Eye (tissue), 1 donor: ENCODE measurements around the gene EFCAB8.
"Not testable (repeated sequence)": the region's sequence is repeated elsewhere in the genome, so short reads cannot be mapped to it uniquely, and the experiment has no call there.

ENCODE experiments used
- DNase-seq: peaks from one replicate; pipeline ENCODE4 v3.0.0-alpha.2; 2015

The EFCAB8 gene

DNA sequence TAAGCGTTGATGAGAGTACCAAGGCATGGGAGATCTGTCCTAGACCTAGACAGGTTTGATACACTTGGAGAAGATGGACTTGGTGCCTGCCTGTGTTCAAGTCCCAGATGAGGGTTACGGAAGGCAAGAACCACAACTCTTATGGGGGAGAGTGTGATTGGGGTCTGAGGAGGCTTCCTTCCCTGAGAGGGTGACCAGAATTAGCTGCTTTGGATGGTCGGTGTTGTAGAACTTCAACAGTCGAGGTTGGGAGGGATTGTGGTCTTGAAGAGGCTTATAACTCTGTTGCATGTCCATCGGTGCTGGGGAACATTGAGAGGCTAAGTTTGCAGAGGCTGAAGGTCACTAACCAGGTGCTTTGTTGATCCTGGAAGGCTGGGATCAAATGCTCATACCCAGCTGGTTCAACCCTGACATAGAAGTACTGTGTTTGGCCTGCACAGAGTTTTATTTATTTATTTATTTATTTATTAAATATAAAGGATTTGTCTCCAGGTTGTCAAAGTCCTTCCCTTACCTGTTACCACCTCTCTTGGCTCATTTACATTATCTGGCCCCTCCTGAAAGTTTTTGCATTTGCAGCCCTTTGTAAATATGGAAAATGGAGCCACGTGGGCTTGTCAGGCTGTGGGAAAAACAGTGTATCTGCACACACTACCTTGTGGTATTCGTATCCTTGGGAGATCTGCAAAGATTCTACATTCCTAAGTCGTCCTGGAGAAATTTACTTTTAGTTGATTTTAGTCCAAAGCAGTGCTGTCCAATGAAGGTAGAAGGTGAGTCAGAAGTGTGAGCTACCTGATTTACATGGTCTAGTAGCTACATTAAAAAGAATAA is 15.8 kb upstream of the EFCAB8 start:
- no peak for DNase-seq

DNA sequence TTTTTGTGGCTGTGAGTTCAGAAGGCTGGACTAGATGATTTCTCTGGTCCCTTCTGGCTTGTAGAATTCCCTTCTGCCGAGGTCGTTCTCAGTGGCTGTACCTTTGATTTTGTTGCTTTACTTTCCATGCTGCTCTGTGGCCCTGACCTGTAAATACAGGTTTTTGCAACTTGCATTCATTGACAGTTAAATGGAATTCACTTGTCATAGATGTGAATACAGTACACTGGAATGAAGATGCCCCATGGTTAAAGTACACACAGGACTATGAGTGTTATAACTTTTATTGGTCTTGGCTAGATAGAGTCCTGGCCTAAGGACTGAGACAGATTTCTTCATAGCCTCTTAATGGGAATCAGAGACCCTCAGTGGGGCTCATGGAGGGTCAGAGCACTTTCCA is 12.9 kb upstream of the EFCAB8 start:
- no peak for DNase-seq

DNA sequence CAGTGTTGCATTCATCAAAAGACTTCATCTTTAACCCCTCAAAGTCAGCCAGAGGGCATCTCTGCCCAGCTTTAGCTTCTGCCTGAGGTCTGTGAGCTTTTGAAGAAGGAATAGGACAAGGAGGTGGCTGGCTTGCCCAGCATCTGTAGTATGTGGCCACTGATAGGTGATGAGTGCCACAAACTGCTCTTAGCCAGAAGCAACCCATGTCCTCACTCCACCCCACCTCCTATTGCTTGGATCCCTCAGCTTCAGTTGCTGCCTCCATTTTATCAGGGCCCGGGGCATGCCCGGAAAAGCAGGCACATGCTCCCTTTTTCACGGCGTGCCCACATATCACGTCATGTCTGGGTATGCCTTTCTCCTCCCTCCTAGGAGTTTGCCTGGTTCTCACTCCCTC is 11.9 kb upstream of the EFCAB8 start:
- DNase-seq: no peak

DNA sequence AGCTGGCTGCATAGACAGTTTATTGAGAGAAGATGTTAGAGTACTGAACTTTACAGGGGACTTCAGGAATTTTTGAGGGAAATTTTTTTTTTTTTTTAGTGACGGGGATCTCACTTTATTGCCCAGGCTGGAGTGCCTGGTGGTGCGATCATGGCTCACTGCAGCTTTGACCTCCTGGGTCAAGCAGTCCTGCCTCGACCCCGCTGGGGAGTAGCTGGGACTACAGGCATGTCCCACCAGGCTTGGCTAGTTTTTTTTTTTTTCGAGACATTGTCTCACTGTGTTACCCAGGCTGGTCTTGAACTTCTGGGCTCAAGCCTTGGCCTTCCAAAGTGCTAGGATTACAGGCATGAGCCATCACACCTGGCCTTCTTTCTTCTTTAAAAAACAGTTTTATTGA is 10.8 kb upstream of the EFCAB8 start:
- DNase-seq: no peak

DNA sequence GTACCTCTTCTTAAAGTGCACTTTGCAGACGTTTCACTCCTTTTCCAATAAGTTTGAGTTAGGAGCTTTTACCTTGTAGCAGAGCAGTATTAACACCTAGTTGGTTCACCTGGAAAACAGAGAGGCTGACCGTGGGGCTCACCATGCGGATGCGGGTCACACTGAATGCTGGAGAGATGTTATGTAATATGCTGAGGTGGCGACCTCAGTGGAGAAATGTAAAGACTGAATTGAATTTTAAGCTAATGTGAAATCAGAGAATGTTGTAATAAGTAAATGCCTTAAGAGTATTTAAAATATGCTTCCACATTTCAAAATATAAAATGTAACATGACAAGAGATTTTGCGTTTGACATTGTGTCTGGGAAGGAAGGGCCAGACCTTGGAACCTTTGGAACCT is 9.9 kb upstream of the EFCAB8 start:
- DNase-seq: no peak

DNA sequence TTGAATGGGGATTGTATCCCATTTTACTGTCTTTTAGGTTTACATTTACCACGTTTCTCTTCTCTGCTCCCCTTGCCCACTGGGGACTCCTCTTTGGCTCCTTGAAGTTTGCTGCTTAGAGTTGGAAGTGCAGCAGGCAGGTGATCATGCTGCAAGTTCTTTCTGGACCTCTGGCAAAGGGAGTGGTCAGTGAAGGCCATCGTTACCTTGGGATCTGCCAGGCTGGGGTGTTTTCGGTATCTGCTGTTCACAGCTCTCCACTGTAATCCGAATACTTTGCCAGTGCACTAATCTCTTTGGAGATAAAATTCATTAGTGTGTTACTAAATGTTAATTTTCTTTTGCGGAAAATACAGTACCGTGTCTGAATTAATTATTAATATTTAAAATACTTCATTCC is 9.1 kb upstream of the EFCAB8 start:
- no peak for DNase-seq

DNA sequence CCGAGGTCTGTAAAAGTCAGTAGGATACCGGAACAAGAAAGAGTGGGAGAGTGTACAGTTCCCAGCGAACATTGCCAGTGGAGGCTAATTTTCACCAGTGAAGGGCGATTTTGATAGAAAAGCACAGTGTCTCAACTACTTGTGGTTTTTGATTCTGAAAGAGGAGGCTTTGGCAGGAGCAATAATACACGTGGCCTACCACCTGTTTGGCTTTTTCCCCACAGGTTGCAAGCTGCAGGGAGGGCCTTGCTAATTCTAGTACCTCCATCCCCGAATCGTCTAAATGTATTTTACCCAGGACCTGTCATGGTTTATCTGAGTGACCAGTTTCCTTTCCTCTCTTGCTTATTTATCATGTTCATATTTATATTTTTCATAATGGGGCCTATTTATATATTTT is 3.3 kb upstream of the EFCAB8 start:
- DNase-seq: no peak

DNA sequence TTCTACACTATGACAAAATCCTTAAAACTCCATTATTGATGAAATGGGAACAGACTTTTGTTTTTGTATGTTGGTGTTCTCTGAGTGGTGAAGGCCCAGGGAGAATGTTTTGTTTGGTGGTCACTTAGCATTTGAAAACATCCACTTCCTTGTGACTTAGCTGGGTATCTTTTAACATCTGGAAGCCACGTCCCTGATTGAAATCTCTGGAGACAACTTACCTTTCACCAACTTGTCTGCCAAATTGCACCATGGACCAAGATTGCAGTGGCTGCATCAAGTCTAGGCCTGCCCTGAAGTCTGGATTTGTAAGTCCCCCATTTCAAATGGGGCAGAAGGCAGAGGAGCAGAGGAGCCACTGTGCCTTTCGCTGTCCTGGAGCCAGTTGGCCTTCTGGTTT is 534 bp upstream of the EFCAB8 start:
- no peak for DNase-seq

DNA sequence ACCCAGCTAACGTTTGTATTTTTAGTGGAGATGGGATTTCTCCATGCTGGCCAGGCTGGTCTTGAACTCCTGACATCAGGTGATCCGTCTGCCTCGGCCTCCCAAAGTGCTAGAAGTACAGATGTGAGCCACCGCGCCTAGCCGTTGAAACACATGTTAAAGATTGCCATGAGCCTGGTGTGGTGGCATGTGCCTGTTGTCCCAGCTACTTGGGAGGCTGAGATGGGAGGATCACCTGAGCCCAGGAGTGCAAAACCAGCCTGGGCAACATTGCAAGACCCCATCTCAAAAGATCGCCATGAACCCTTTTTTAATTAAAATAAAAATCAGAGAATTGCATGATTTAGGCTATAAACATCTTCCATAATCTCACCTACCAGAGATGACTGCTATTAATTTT is 2.7 kb downstream of the EFCAB8 start:
- no peak for DNase-seq

DNA sequence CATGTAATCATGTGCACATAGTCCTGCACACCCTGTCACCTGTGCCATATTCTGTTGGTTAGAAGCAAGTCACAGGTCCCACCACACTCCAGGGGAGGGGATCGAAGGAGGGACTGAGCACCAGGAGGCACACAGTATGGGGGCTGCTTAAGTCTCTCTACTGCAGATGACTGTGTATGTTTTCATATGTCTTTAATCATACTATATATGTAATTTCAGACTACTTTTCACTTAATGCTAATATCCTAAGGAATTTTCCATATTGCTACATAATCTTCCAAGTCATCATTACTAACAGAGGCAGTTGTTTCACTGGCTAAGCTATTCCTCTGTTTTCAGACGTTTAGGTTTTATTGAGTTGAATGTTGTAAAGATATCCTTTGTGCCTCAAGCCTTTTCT is 10.8 kb downstream of the EFCAB8 start:
- DNase-seq: no peak

DNA sequence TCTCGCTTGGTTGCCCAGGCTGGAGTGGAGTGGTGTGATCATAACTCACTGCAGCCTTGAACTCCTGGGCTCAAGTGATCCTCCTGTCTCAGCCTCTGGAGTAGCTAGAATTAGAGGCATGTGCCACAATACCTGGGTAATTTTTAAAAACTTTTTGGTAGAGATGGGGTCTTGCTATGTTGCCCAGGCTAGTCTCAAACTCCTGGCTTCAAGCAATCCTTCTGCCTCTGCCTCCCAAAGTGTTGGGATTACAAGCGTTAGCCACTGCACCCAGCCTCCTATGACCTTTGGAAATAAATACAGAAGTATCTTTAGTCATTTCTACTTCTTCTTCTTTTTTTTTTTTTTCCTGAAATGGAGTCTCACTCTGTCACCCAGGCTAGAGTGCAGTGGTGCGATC is 11.8 kb downstream of the EFCAB8 start:
- not testable (repeated sequence) for DNase-seq

DNA sequence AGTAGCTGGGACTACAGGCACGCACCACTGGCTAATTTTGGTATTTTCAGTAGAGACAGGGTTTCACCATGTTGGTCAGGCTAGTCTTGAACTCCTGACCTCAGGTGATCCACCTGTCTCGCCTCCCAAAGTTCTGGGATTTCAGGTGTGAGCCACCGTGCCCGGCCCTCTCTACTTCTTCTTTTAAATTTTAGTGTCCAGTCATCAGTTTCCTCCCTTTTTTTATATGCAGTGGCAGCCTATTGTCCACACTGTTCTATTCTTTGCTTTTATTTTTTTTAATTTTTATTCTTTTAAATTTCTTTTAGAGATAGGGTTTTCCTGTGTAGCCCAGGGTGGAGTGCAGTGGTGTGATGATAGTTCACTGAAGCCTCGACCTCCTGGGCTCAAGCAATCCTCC is 12.3 kb downstream of the EFCAB8 start:
- DNase-seq: no peak

DNA sequence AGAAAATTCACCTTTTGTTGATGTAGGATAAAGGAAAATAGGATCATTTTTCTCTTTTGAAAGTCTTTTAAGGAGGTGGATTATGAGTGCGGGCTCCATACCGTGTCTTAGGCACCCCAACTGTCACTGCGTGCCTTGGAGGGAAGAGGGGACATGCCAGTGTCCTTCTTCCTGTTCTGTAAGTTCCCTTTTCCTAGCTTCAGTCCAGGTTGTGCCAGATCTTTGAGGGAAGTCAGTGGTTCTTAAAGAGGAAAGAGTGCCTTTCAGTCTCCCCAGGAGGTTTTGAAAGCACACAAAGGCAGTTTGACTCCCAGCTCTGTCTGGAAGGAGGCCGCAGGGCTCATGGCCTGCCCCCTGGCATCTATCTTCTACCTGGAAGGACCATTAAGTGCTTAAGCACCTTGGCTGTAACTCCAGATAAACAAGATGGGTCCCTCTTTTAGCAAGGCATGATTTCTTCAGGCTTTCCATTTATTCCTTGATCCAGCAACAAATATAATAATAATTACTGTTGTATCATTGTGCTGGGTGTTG is 13.0 kb downstream of the EFCAB8 start:
- no peak for DNase-seq

DNA sequence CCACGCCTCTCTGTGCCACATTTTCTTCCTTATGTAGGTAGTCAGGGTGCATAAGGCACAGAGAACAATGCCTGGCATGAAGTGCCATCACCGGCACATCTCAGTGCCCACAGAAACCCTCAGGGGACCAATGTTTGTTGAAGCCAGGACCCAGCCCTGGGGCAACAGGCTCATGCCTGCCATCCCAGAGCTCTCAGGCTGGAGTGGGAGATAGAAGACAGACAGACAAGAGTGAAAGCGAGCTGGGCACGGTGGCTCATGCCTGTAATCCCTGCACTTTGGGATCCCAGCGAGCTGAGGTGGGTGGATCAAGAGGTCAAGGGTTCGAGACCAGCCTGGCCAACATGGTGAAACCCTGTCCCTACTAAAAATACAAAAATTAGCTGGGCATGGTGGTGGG is 13.5 kb downstream of the EFCAB8 start:
- no peak for DNase-seq

DNA sequence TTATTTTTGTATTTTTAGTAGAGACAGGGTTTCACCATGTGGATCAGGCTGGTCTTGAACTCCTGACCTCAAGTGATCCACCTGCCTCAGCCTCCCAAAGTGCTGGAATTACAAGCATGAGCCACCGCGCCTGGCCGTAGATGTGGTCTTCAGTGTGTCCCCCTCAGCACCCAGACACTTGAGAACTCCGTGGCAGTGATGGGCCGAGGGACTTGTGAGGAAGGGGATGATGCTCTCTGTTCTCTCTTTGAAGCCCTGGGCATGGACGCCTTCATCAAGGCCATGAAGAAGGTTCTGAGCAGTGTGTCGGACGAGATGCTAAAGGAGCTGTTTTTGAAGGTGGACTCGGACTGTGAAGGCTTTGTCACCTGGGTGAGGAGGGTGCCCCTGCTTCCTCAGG is 16.9 kb downstream of the EFCAB8 start:
- no peak for DNase-seq

DNA sequence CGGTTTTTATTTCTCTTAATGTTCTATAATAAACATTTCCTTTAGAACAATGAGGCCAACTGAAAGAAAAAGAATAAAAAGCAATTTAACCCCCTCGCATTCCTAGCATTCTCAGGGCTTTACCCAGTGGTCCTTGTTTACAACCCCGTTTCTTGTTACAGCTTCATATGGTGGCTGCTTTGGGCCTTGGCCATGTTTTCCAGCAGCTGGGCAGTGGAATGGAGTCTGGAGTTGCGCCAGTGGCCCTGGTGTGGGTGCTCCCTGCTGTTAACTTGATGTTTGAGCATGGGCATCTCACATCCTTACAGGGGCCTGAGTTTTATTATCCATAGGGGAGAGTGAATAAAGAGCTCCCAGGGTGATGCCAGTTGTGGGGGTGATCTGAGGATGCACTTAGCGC is 18.8 kb downstream of the EFCAB8 start:
- peak; percentile 42 for DNase-seq

DNA sequence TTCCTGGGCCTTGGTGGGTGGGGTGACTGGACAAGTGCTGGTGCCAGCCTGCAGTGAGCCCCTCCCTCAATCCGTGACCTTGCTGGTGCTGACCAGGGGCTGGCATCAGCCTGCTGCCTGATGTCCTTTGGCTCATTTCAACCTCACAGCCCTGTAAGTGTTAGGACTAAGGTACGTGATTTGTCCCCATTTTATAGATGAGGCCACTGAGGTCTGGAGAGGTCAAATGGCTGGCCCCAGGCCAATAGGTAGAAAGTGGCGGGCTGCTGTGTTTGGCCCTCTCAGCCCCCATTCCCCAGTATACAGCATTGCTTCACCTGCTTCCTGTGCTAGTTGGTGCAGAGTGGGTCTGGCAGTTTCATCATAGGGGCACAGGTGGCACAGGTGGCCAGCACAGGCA is 20.1 kb downstream of the EFCAB8 start:
- DNase-seq: no peak

DNA sequence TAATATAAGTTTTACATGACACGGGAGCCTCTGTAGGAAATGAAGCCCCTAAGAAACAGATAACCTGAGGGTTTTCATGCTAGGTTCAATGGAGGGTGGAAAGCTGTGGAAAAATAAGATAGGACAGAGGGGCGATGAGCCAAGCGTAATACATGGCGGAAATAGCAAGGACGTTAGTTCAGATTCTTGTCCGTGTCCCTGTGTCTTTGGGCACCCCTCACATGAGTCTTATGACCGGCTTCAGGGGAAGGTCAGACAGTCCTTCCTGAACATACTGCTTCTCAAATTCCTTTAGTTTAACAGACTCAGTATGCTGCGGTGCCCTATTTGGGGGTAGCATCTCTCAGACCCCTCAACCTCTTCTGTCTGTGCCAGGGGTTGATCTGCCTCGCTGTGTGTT is 20.8 kb downstream of the EFCAB8 start:
- DNase-seq: no peak

DNA sequence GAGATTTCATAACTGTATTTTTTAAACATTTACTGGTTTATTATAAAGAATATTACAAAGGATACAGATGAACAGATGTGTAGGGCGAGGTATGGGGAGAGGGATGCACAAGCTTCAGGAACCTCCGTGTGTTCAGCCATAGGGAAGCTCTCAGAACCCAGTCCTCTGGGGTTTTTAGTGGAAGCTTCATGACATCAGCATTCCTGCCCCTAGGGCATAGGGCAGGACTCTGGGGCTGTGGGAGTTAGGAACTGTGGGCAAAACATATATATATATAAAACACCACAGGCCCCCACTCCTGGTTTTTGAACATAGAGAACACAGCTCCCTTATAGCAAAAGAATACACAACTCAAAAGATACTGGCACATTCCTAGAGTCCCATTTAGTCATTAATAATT is 21.9 kb downstream of the EFCAB8 start:
- peak; percentile 18 for DNase-seq

DNA sequence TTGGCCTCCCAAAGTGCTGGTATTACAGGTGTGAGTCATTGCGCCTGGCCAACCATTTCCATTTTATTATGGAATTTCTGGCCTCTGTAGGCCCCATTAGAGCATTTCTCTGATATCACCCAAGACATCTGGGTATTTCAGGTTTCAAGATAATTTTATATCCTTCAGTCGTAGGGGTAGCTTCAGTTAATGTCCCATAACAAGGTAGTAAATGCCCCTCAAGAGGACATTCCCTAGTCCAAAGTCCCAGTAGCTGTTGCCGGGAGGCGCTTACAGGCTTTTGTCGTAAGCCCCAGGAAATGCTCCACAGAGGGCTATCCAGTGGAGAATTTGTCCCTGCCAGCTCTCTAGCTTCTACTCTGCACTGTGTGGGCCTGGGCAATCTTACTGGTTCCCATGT is 24.4 kb downstream of the EFCAB8 start:
- no peak for DNase-seq

DNA sequence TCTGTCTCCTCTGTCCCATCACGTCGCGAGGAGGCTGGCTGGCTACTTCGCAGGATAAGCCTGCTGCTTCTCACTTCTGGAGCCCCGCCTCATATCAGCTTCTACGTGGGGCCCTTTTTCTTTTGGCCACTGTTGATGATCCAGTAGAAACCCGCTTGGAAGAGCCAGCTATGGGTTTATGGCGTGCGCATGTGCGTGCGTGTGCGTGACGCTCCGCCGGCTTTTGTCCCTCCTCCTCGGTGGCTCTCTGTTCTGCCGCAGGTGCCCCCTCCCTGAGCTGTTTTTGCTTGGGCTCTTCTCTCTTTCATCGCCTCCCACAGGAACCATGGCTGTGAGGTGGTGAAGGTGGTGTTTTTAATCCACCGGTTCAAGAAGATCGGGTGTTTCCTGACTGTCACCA is 26.5 kb downstream of the EFCAB8 start:
- no peak for DNase-seq

DNA sequence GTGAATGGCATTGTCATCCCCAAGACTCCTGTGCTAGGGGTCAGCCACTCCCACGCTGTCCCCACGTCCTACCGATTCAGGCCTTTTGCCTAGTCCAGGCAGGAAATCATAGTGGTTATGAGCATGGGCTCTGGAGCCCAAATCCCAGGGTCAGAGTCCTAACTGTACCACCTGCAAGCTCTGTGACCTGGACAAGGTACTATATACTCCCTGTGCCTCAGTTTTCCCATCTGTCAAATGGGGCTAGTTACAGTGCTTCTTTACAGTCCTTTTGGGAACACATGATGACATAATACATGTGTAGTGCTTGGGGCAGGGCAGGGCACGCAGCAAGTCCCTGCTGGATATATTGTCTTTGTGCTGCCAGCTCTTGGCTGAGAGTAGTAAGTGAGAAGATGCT is 27.2 kb downstream of the EFCAB8 start:
- no peak for DNase-seq

DNA sequence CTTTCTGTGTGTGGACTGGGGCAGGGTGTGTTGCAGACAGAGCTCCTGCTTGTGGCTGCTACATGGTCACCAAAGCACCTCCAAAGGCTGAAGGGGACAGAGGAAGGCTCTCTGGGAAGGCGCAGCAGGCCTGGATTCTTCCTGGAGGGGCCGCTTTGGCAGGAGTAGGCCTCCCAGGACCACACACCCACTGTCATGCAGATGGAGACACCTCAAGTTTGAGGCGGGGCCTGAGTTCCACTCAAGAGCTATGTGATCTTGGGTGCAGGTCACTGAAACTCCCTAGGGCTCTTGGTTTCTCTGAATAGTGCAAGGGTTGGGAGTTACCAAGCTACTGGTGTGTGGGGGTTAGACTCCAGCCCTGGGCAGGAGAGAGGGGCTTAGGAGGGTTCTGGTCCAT is 27.9 kb downstream of the EFCAB8 start:
- DNase-seq: no peak

DNA sequence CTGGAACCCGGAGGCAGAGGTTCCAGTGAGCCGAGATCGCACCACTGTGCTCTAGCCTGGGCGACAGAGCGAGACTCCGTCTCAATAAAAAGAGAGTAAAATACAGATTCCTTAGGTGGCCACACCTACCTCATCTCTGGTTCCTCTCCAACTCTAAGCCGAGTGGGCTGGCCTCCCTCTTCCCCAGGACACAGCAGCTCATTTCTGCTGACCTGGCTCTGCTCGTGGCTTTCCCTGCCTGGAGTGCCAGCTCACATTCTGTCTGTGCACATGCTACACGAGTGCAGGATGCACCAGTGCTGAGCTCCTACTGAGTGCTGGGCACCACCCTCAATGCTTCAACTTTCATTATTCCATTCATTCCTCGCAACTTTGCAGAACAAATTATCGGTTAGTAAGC is 28.8 kb downstream of the EFCAB8 start:
- no peak for DNase-seq

DNA sequence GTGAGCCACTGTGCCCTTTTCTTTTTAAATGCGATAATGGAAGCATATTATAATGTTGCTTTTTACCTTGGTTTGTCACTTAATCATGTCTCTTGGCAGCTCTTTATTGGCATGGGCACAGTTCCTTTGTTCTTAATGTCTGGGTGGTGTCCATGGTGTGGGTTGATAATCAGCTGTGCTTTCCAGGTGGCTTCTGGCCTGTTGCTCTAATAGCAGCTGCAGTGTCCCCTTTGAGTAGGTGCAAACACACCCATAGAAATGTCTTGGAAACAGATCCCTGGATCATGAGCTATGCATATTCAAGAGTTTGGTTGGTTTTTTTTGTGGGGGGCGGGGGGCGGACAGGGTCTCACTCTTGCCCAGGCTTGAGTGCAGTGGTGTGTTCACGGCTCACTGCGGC is 29.9 kb downstream of the EFCAB8 start:
- DNase-seq: no peak
